Measurements from ENCODE around the gene C10orf95.

DNA sequence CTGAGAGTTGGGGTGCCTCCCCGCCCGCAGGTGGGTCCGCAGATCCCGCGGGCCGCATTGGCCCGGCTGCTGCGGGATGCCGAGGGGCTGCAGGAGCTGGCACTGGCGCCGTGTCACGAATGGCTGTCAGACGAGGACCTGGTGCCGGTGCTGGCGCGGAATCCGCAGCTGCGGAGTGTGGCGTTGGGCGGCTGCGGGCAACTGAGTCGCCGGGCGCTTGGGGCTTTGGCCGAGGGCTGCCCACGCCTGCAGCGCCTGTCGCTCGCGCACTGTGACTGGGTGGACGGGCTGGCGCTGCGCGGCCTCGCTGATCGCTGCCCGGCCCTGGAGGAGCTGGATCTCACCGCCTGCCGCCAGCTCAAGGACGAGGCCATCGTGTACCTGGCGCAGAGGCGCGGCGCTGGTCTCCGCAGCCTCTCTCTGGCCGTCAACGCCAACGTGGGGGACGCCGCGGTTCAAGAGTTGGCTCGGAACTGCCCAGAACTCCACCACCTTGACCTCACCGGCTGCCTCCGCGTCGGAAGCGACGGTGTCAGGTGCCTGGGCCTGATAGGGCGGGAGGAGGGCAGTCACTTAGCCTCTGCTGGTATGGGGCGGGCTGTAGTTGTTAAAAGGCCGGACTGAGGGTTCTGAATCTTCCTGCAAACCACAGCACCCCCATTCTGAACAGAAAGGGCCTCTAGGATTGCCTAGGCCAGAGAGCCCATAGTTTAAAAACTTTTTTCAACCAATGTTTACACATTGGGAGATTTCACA lies 29.4 kb downstream of the C10orf95 start:
- TF ChIP-seq, protein P1, sequence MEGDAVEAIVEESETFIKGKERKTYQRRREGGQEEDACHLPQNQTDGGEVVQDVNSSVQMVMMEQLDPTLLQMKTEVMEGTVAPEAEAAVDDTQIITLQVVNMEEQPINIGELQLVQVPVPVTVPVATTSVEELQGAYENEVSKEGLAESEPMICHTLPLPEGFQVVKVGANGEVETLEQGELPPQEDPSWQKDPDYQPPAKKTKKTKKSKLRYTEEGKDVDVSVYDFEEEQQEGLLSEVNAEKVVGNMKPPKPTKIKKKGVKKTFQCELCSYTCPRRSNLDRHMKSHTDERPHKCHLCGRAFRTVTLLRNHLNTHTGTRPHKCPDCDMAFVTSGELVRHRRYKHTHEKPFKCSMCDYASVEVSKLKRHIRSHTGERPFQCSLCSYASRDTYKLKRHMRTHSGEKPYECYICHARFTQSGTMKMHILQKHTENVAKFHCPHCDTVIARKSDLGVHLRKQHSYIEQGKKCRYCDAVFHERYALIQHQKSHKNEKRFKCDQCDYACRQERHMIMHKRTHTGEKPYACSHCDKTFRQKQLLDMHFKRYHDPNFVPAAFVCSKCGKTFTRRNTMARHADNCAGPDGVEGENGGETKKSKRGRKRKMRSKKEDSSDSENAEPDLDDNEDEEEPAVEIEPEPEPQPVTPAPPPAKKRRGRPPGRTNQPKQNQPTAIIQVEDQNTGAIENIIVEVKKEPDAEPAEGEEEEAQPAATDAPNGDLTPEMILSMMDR (conservative IDR thresholded peaks at IDR 0.05 in 1 of 2, IDR thresholded peaks at IDR 0.05 in 1 of 2; ENCODE audit: low read depth in 1 of 2, low read length in 2 of 2): no peak
- TF ChIP-seq EZH2 (IDR thresholded peaks at IDR 0.05; ENCODE audit: low read length, missing control alignments): no peak
